Karpas-422 (cell line): ENCODE measurements around the gene C1orf174. TPM values are rescaled to one million over a fixed set of nuclear protein-coding genes. Genes with fewer than 3 reads are reported as not detected.

ENCODE experiments used
- DNase-seq: peaks from one replicate; pipeline ENCODE4 v3.0.0-alpha.2; 2015
- H2AFZ ChIP-seq: fragments of 200-600 bp; sonication (generic); 2 replicates; pipeline ENCODE4 v1.6.1; 2014; ENCODE audit warnings: antibody characterized with exemption, low read length, mixed read lengths
- H3K27ac ChIP-seq: fragments of 200-600 bp; sonication (generic); 2 replicates; pipeline ENCODE4 v1.5.1; 2014; ENCODE audit warnings: mild to moderate bottlenecking, low read length, moderate library complexity
- H3K27me3 ChIP-seq: fragments of 200-600 bp; sonication (generic); 2 replicates; pipeline ENCODE4 v1.6.1; 2014; ENCODE audit warnings: low read length, mixed read lengths
- H3K36me3 ChIP-seq: fragments of 200-600 bp; sonication (generic); 2 replicates; pipeline ENCODE4 v1.6.1; 2014; ENCODE audit warnings: low read length, mixed read lengths; ENCODE audit not compliant: insufficient read depth
- H3K4me1 ChIP-seq: fragments of 200-600 bp; sonication (generic); 2 replicates; pipeline ENCODE4 v1.6.1; 2014; ENCODE audit warnings: mild to moderate bottlenecking, low read length, mixed read lengths
- H3K4me2 ChIP-seq: fragments of 200-600 bp; sonication (generic); 2 replicates; pipeline ENCODE4 v1.6.1; 2014; ENCODE audit warnings: low read length, low read depth, mild to moderate bottlenecking; ENCODE audit not compliant: poor library complexity, severe bottlenecking
- H3K4me3 ChIP-seq: fragments of 200-600 bp; sonication (generic); 2 replicates; pipeline ENCODE4 v1.5.1; 2014; ENCODE audit warnings: mild to moderate bottlenecking, antibody characterized with exemption, low read length, mixed read lengths
- H3K79me2 ChIP-seq: fragments of 200-600 bp; sonication (generic); 2 replicates; pipeline ENCODE4 v1.6.1; 2014; ENCODE audit warnings: mild to moderate bottlenecking, low read length, mixed read lengths
- H3K9ac ChIP-seq: fragments of 200-600 bp; sonication (generic); 2 replicates; pipeline ENCODE4 v1.6.0; 2014; ENCODE audit warnings: low read length
- H3K9me2 ChIP-seq: fragments of 200-600 bp; sonication (generic), shearing (Covaris generic); replicated peaks from 2 replicates; pipeline ENCODE4 v1.6.0; 2014; ENCODE audit warnings: mild to moderate bottlenecking, low read length, moderate library complexity; ENCODE audit not compliant: insufficient read depth
- H3K9me3 ChIP-seq: fragments of 300-700, 200-600 bp; sonication (generic); 2 replicates; pipeline ENCODE4 v1.6.1; 2014; ENCODE audit warnings: low read length, mixed read lengths
- H4K20me1 ChIP-seq: fragments of 200-600 bp; sonication (generic); 2 replicates; pipeline ENCODE4 v1.6.1; 2014; ENCODE audit warnings: mild to moderate bottlenecking, antibody characterized with exemption, low read length, low read depth; ENCODE audit not compliant: insufficient read depth
- total RNA-seq: library from RNA; depleted of rRNA; stranded (reverse); fragments of >200 nt; shearing (Covaris generic); gene quantifications from 2 replicates; pipeline ENCODE4 v1.2.3, GENCODE V29; 2014; ENCODE audit warnings: low replicate concordance

Gene C1orf174
- total RNA-seq, 1 experiment from 2014 or later = 17.4 TPM

DNA sequence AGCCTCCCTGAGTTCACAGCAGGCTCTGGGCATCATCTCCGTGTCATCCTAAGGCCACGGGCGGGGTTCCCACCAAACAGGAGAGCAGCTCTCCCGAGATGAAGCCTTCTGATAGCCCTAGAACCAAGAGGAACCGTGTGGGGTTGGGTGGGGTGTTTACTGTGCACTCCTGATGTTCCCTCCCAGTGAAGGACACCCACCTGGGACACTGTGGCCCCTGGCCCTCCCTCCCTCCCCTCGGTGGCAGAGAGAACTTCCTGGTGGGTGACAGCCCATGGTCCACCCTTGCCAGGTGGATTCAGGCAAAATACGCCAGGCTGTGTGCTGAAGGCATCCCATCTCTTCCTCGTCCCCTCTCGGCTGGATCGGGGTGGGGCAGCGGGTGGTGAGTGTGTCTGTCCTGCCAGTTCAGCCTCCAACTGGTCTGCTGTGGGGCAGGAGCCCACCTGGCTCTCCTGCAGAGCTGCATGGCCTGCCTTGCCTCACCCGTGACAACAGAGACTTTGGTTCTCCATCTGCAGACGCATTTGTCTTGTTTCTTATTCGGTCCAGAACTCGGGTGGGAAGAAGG lies 15.6 kb upstream of the C1orf174 start:
- Histone ChIP-seq H3K9me3 (no peaks in the 10 kb centered on the region), H3K4me1 (peaks cover 15% of the 10 kb centered on the region), H3K27ac (no peak overlapping the region), H3K4me2 (no peak overlapping the region), H3K36me3 (no peaks in the 10 kb centered on the region), H3K4me3 (no peak overlapping the region), H3K27me3 (no peaks in the 10 kb centered on the region), H4K20me1 (no peaks in the 10 kb centered on the region), H3K9ac (no peak overlapping the region), H3K9me2 (no peaks in the 10 kb centered on the region), H3K79me2 (no peaks in the 10 kb centered on the region), H2AFZ (no peak overlapping the region)
- DNase-seq = no peak

DNA sequence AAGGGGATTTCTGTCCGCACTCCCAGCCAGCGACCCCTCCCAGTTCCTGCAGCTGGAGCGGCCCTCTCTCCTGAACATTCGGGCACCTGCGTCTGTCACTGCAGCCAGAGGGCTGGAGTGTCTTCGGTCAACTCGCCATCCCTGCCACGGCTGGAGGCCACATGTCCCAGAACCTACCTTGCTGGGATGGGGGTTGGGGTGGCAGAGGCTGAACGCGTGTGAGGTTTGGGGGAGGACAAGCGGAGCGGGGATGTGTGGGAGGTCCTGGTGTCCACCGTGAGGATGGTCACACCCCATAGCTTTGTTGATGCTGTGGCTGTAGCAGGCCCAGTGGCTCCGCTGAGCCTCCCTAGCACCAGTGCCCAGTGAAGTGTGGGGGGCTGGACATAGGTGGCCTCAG lies 14.8 kb upstream of the C1orf174 start:
- H3K9me3 ChIP-seq = no peaks in the 10 kb centered on the region

DNA sequence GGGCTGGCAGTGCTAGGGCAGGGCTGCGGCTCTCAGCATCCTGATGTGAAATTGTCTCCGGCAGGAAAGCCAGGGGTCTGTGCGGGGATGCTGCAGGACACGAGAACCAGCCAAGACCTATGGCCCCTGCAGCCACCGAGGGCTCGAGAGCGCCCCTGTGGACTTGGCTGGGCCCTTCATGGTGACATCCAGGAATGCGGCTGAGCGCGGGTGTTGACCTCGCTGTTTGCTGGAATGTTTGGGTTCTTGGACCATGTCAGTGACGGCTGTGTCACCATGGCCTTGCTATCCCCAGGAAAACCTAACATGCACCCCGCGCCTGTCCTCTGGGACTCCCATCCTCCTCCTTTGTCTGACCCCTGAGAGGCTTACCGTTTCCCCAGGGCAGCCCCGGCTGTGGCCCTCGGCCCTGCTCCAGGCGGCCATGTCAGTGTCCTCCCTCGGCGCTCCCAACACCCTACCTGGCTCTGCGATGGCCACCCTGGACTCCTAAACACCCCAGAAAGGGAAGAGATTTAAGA lies 14.3 kb upstream of the C1orf174 start:
- no peaks in the 10 kb centered on the region for H3K27me3 ChIP-seq
- H3K9me2 ChIP-seq = no peaks in the 10 kb centered on the region
- H3K4me2 ChIP-seq = no peak overlapping the region
- no peaks in the 10 kb centered on the region for H4K20me1 ChIP-seq
- no peak overlapping the region for H3K27ac ChIP-seq
- no peak overlapping the region for H3K9ac ChIP-seq
- H3K4me1 ChIP-seq = peaks cover 27% of the 10 kb centered on the region
- no peaks in the 10 kb centered on the region for H3K36me3 ChIP-seq
- H3K79me2 ChIP-seq = no peaks in the 10 kb centered on the region
- H3K4me3 ChIP-seq = no peak overlapping the region
- H2AFZ ChIP-seq = no peak overlapping the region
- no peak for DNase-seq
- H3K9me3 ChIP-seq = no peaks in the 10 kb centered on the region

More for the DNA sequence above, 14.8 kb upstream of the C1orf174 start:
- Histone ChIP-seq H3K27ac (no peak overlapping the region), H3K79me2 (no peaks in the 10 kb centered on the region), H4K20me1 (no peaks in the 10 kb centered on the region), H3K9ac (no peak overlapping the region), H3K9me2 (no peaks in the 10 kb centered on the region), H3K36me3 (no peaks in the 10 kb centered on the region), H3K4me1 (peaks cover 22% of the 10 kb centered on the region), H3K4me2 (no peak overlapping the region), H3K27me3 (no peaks in the 10 kb centered on the region), H2AFZ (no peak overlapping the region), H3K4me3 (no peak overlapping the region)
- no peak for DNase-seq

DNA sequence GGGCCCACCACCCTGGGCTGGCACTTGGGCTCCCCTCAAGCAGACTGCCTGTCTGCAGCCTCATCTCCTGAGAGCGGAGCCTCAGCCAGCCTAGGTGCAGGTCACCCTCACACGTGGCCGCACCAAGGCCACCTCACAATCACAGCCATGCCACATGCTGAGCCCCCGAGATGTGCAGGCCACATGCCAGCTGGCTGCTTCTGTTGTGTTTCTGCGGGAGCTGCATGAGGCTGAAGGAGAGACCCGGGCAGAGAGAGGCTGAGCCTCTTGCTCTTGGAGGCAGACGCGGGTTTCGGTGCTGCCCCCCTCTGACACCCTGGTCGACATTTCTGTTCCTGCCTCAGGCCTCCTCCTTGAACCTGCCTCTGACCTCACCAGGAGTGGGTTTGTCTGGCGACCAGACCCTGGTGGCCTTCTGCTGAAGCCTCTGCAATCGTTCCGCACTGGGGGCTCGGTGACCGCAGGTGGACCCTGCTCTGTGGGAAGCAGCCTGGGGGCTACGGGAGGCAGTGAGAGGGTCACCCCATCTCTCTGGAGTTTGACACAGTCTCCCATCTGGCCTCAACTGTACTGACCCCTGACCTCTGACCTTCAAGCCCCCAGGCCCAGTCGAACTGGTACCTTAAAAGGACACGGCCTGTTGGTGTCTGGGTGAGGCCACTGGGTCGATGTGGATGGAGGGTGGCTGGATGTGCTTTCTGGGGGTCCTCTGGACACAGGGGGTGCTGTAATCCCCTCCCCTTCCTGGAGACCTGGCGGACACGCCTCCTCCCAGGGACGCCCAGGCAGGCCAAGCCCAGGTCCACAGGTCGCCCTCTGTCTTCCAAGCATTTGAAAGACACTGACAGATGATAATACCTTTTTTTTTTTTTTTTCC lies 13.0 kb upstream of the C1orf174 start:
- H3K4me3 ChIP-seq = no peak overlapping the region
- H3K9me3 ChIP-seq = no peaks in the 10 kb centered on the region
- H4K20me1 ChIP-seq = no peaks in the 10 kb centered on the region
- no peak for DNase-seq
- peaks cover 41% of the 10 kb centered on the region for H3K4me1 ChIP-seq
- H3K79me2 ChIP-seq = no peaks in the 10 kb centered on the region
- H2AFZ ChIP-seq = no peak overlapping the region
- no peaks in the 10 kb centered on the region for H3K36me3 ChIP-seq
- H3K9me2 ChIP-seq = no peaks in the 10 kb centered on the region
- no peaks in the 10 kb centered on the region for H3K27me3 ChIP-seq
- H3K27ac ChIP-seq = no peak overlapping the region
- no peak overlapping the region for H3K9ac ChIP-seq
- H3K4me2 ChIP-seq = no peak overlapping the region

DNA sequence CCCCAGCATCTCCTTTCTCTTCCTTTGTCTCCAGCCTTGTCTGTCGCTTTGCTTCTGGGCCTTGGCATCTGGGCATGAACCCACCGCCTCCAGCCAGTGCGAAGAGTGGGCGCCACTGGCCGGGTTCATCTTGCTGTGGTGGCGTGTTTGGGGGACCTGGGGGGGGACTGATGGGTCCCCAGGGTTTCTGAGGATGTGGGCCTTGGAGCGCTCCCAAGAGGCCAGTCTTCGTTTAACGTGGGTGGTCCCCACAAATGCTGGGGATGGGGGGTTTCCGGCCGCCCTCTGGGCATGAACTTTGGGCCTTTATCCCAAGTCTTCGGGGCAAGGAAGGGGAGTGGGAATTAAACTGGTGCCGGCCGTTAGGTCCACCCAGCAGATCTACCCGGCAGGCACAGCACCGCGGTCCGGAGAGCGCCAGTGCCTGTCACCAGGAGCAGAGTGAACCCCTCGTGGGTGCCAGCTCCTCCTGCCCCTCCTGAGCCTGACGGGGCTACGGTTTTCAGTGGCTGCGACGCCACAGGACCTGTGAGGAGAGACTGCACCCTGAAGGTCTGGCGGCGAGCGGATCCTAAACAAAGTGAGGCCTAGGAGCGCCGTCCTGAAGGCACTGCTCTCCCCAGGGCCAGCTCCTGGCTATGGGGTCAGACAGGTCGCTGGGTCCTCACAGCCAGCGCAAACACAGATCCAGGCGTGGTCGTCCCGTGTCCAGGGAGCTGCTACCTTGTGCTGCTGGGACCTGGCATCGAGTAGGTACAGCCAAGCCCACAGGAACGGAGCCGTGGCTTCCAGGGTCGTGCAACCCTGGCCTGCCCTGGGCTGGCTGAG lies 12.1 kb upstream of the C1orf174 start:
- Histone ChIP-seq H3K27me3 (no peaks in the 10 kb centered on the region), H3K36me3 (no peaks in the 10 kb centered on the region), H3K27ac (no peak overlapping the region), H3K4me1 (peaks cover 49% of the 10 kb centered on the region), H2AFZ (no peak overlapping the region), H4K20me1 (no peaks in the 10 kb centered on the region), H3K4me3 (peak overlapping the region; percentile 65), H3K9me3 (no peaks in the 10 kb centered on the region), H3K4me2 (peak overlapping the region; percentile 84), H3K9me2 (no peaks in the 10 kb centered on the region), H3K9ac (peak overlapping the region; percentile 75; the same call in 1 of the 2 replicates), H3K79me2 (no peaks in the 10 kb centered on the region)
- no peak for DNase-seq

DNA sequence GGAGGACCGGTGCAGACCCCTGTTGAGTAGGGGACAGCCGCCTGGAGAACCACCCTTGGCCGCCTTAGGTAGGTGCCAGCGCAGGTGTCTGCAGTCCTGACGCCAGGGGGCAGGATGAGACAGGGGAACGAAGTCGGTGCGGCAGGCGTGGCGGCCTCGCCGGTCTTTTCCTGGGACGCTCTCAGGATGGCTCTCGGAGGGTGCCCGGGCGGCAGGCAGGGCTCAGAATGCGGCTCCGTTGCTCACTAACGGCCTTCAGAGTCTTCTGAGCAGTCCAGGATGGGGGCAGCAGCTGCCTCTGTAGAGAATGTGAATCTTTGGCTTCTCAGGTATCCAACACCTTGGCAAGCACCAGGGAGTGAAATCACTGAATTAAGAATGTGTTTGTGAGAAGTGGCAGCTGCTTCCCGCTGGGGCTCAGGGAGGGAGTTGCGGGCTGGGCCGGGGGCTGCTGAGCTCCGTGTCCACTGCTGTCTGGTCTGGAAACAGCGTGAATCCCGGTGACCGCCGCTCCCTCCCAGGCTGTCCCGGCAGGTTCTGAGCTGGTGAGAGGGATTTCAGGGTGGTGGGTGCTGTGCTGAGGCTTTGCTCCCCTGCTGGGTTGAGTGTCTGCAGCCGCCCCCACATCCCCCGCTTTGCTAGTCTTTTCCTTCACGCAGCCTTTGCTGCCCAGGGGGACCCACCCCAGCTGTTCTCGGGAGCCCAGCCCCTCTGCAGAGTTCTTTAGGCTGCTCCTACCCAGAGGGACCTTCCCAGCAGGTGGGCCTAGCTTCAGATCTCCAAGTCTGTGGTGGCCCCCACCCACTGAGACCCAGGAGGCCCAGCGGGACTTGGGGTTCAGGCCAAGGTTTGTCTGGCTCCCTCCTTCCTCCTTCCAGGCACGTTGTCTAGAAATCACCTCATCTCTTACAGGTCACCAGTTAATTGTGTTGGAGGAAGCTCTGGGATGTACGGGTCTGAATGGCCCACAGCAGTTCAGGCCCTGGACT lies 11.1 kb upstream of the C1orf174 start:
- peak; percentile 95 for DNase-seq
- peak overlapping the region; percentile 75 for H3K9ac ChIP-seq
- H2AFZ ChIP-seq = peak overlapping the region; percentile 50; the same call in 1 of the 2 replicates
- H3K4me2 ChIP-seq = peak overlapping the region; percentile 84
- peak overlapping the region; percentile 65 for H3K4me3 ChIP-seq
- no peaks in the 10 kb centered on the region for H4K20me1 ChIP-seq
- no peaks in the 10 kb centered on the region for H3K9me2 ChIP-seq
- H3K9me3 ChIP-seq = no peaks in the 10 kb centered on the region
- peak overlapping the region; percentile 100 for H3K27ac ChIP-seq
- H3K79me2 ChIP-seq = no peaks in the 10 kb centered on the region
- no peaks in the 10 kb centered on the region for H3K27me3 ChIP-seq
- peaks cover 60% of the 10 kb centered on the region for H3K4me1 ChIP-seq
- no peaks in the 10 kb centered on the region for H3K36me3 ChIP-seq

DNA sequence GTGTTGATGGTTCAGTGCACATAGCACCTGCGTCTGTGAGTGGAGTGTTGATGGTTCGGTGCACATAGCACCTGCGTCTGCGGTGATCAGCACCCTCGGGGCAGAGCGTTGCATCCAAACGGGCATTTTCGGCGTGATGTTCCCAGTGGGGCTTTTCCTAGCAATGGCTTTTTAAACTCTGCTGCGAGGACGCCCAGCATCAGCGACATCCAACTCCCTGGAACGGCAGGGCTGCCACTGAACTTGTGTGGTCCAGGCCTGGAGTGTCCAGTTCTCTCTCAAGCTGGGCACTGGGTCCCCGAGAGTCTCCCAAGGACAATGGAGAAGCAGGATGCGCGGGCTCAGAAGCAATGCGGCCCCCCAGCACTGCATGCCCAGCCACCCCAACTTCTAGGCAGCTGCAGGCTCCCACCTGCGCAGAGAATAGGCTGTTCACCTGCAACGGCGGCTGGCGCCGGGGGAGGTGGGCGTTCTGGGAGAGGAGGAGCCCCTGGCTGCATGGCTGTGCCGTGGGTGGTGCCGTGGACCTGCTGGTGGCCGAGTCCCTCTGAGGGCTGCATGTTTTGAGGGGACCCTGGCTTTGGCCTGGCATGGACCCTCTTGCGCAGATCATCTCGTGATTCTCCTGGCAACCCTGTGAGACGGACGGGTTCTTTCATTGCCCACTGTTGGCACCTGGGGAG lies 10.1 kb upstream of the C1orf174 start:
- Histone ChIP-seq H3K27me3 (no peaks in the 10 kb centered on the region), H3K4me3 (peak overlapping the region; percentile 65), H3K79me2 (no peaks in the 10 kb centered on the region), H3K4me2 (peak overlapping the region; percentile 84), H4K20me1 (no peaks in the 10 kb centered on the region), H3K9me3 (no peaks in the 10 kb centered on the region), H3K27ac (peak overlapping the region; percentile 100), H3K36me3 (no peaks in the 10 kb centered on the region), H2AFZ (peak overlapping the region; percentile 27; the same call in 1 of the 2 replicates), H3K9me2 (no peaks in the 10 kb centered on the region), H3K4me1 (peaks cover 69% of the 10 kb centered on the region), H3K9ac (peak overlapping the region; percentile 75)
- peak; percentile 93 for DNase-seq
